ENCODE results near the gene LIM2.

LIM2 gene

DNA sequence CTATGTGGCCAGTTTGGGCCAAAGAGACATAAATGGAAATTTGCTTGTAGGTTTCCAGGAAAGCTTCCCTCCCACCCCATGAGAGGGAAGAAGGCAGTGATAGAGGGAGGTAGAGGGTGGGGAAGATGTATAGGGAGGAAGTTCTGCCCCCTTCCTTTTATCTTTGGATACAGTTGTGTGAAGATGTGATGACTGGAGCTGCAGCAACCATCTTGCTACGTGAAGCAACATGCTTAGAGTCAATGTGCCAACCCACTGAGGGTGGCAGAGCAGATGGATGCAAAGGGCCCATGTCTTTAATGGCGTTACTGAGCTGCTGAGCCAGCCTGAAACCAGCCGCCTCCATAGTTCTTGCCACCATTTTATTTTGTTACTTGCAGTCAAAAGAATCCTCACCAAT lies 56.6 kb downstream of the LIM2 start:
- H3K4me3 ChIP-seq (replicated peaks in 1 of 2; ENCODE audit: low read depth in 2 of 2, low read length in 2 of 2): no peak overlapping the region
- DNase-seq (ENCODE audit: low read depth in 2 of 2): no peak
- TF ChIP-seq, protein P1, sequence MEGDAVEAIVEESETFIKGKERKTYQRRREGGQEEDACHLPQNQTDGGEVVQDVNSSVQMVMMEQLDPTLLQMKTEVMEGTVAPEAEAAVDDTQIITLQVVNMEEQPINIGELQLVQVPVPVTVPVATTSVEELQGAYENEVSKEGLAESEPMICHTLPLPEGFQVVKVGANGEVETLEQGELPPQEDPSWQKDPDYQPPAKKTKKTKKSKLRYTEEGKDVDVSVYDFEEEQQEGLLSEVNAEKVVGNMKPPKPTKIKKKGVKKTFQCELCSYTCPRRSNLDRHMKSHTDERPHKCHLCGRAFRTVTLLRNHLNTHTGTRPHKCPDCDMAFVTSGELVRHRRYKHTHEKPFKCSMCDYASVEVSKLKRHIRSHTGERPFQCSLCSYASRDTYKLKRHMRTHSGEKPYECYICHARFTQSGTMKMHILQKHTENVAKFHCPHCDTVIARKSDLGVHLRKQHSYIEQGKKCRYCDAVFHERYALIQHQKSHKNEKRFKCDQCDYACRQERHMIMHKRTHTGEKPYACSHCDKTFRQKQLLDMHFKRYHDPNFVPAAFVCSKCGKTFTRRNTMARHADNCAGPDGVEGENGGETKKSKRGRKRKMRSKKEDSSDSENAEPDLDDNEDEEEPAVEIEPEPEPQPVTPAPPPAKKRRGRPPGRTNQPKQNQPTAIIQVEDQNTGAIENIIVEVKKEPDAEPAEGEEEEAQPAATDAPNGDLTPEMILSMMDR (IDR thresholded peaks at IDR 0.05; ENCODE audit: low read depth, low read length): no peak

DNA sequence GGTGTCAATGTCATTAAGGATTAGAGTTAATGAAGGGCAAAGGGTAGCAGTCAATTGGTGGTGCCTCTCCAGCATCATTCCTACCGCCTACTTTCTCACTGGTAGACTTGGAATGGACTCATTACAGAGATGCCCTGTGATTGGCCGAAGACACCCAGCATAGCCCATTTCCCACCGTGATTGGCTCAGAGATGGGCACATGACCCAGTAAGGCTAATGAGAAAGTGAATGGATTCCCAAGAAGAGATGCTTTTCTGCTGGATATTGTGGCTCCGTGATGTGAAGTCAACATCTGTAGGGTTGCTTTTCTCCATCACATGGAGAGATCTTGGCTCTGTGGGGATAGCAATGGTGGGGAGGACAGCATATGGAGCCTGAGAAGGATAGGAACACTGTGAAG lies 57.4 kb downstream of the LIM2 start:
- no peak for DNase-seq (ENCODE audit: low read depth in 2 of 2)
- TF ChIP-seq, protein P1 (IDR thresholded peaks at IDR 0.05; ENCODE audit: low read depth, low read length): no peak
- H3K4me3 ChIP-seq (replicated peaks in 1 of 2; ENCODE audit: low read depth in 2 of 2, low read length in 2 of 2): no peak overlapping the region
